Testis (tissue), 3 donors: ENCODE measurements around the gene LGALS3BP. TPM values are rescaled to one million over a fixed set of nuclear protein-coding genes. Genes with fewer than 3 reads are reported as not detected.

Source experiments
- DNase-seq: peaks from one replicate; pipeline ENCODE4 v3.0.0-alpha.2; 2019
- H3K27ac ChIP-seq, 2 donors: fragments of 200-600 bp; sonication (generic); one replicate each; pipeline ENCODE4 v1.5.1; 2019
- H3K27me3 ChIP-seq: fragments of 200-600 bp; sonication (generic); one replicate; pipeline ENCODE4 v1.5.1; 2019
- H3K36me3 ChIP-seq: fragments of 200-600 bp; sonication (generic); one replicate; pipeline ENCODE4 v1.5.1; 2017; ENCODE audit warnings: low read depth; ENCODE audit errors: missing control alignments
- H3K4me1 ChIP-seq: fragments of 200-600 bp; sonication (generic); one replicate; pipeline ENCODE4 v1.5.1; 2019
- H3K4me3 ChIP-seq, 2 donors: fragments of 200-600 bp; sonication (generic); one replicate each; pipeline ENCODE4 v1.5.1; 2017 to 2019
- H3K9me3 ChIP-seq: fragments of 200-600 bp; sonication (generic); one replicate; pipeline ENCODE4 v1.5.1; 2017
- POLR2A ChIP-seq: fragments of 450-650 bp; IDR thresholded peaks from one replicate; pipeline ENCODE4 v1.6.1; 2017; ENCODE audit warnings: antibody characterized with exemption, mild to moderate bottlenecking, moderate library complexity
- WGBS, 2 donors: methylation state at CpG; one replicate each; pipeline ENCODE4 v1.1.5; 2018; 5-methylcytosine and 5-hydroxymethylcytosine counted together
- intact Hi-C: fragments of 100-400 bp; cut with DNase I; formaldehyde crosslinking; loops from one replicate; pipeline ENCODE4 v1.15.1; 2023; ENCODE audit warnings: low total_unique reads
- polyA plus RNA-seq: library from polyadenylated mRNA; stranded (reverse); fragments of 350-450 nt; fragmentation: Illumina TruSeq; extraction: RNeasy Lipid Tissue Mini Kit (QIAGEN cat#74804); gene quantifications from one replicate; pipeline ENCODE4 v1.2.3, GENCODE V29; 2014; ENCODE audit warnings: low read depth, low replicate concordance; ENCODE audit not compliant: insufficient read depth
- total RNA-seq, 2 donors: library from RNA; depleted of rRNA; stranded (reverse); fragments of >200 nt; gene quantifications; one replicate each; pipeline ENCODE4 v1.2.3, GENCODE V29; 2016
- TF ChIP-seq, protein P1 (sequence below), 3 experiments: fragments of 450-650 bp in 2 of 3; fragments of 200-600 bp in 1 of 3; sonication (generic) in 1 of 3; IDR thresholded peaks; one replicate each; pipeline ENCODE4 v1.5.1; 2016 to 2019; ENCODE audit warnings: antibody characterized with exemption in 3 of 3, mild to moderate bottlenecking in 2 of 3, moderate library complexity in 1 of 3

LGALS3BP gene
- total and polyA plus RNA-seq, 3 donors from 2014 or later = 328 to 845 (median 498) TPM

DNA sequence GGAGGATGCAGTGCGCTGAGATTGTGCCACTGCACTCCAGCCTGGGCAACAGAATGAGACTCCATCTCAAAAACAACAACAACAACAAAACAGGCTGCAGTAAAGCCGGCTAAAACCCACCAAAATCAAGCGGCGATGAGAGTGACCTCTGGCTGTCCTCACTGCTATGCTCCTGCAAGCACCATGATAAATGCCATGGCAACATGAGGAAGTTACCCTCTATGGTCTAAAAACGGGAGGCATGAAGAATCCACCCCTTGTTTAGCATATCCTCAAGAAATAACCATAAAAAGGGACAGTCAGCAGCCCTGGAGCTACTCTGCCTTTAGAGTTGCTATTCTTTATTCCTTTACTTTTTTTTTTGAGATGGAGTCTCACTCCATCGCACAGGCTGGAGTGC is 8.4 kb upstream of the LGALS3BP start:
- H3K36me3 ChIP-seq = no peaks in the 10 kb centered on the region
- H3K9me3 ChIP-seq = no peaks in the 10 kb centered on the region
- no peaks in the 10 kb centered on the region for H3K27me3 ChIP-seq
- no peak for DNase-seq
- intact Hi-C loops = no loop called here
- no peak for TF ChIP-seq POLR2A
- H3K27ac ChIP-seq = no peak overlapping the region
- H3K4me3 ChIP-seq = no peak overlapping the region
- peaks cover 21% of the 10 kb centered on the region for H3K4me1 ChIP-seq
- 48 to 59% methylated on average over 6 of the region's 6 CpGs for WGBS, 2 donors

DNA sequence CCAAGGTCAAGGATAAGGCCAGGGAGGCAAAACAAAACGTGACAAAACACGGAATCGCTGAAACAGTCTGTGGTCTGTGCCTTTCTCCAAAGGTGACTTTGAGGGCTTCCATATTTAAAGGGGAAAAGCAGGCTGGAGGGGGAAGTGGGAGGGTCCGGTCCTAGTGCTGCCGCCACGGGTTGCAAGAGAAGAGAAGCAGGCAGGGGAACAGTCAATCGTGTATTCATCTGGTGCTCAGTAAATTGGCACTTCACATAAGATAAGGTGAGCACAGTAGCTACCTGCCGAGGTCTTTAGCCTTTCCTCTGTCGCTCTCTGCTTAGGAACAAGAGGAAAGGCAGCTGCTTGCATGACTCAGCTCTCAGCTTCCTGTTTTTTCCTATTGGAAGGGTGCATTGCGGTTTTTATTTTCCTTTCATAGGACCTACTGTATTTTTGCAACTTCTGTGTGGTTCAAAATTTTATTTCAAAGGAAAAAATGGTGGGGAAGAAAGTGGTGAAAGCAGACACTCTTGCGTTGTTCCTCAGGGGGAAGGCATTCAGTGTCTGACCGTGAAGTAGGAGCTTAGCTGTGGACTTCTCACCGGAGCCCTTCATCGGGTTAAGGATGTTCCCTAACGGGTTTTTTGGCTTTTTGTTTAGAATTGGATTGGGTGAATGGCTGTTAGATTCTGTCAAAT is 7.1 kb upstream of the LGALS3BP start:
- TF ChIP-seq POLR2A = no peak
- TF ChIP-seq, protein P1, sequence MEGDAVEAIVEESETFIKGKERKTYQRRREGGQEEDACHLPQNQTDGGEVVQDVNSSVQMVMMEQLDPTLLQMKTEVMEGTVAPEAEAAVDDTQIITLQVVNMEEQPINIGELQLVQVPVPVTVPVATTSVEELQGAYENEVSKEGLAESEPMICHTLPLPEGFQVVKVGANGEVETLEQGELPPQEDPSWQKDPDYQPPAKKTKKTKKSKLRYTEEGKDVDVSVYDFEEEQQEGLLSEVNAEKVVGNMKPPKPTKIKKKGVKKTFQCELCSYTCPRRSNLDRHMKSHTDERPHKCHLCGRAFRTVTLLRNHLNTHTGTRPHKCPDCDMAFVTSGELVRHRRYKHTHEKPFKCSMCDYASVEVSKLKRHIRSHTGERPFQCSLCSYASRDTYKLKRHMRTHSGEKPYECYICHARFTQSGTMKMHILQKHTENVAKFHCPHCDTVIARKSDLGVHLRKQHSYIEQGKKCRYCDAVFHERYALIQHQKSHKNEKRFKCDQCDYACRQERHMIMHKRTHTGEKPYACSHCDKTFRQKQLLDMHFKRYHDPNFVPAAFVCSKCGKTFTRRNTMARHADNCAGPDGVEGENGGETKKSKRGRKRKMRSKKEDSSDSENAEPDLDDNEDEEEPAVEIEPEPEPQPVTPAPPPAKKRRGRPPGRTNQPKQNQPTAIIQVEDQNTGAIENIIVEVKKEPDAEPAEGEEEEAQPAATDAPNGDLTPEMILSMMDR (IDR thresholded peaks at IDR 0.05) = no peak
- intact Hi-C loops = no loop called here
- no peaks in the 10 kb centered on the region for H3K27me3 ChIP-seq
- 21 to 22% methylated on average over 15 of the region's 15 CpGs for WGBS, 2 donors
- peak overlapping the region in 1 of 2 donors; percentile 18 for H3K4me3 ChIP-seq
- H3K27ac ChIP-seq = peak overlapping the region in 1 of 2 donors; percentile 80
- H3K36me3 ChIP-seq = no peaks in the 10 kb centered on the region
- no peaks in the 10 kb centered on the region for H3K9me3 ChIP-seq
- peak; percentile 46 for DNase-seq
- H3K4me1 ChIP-seq = peaks cover 9% of the 10 kb centered on the region

DNA sequence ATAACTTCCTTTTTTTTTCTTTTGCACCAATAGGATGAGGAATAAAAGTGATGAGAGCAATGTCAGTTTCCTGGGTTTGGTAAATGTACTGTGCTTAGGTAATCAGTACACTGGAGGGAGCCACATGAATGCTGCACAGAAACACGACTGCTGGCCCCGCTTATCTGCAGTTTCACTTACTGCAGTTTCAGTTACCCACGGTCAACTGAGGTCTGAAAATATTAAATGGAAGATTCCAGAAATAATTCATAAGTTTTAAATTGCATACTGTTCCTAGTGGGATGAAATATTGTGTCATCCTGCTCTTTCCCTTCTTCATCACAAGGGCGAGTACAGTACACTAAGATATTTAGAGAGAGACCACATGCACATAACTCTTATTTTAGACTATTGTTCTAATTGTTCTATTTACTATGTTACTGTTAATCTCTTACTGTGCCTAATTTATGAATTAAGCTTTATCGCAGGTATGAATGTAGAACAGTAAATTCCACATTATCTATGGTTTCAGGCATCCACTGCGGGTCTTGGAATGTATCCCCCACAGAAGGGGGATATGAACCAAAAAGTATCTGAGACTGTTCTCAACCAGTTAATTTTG is 6.4 kb upstream of the LGALS3BP start:
- 21 to 28% methylated on average over 6 of the region's 6 CpGs for WGBS, 2 donors
- no peak for TF ChIP-seq POLR2A
- TF ChIP-seq, protein P1 (IDR thresholded peaks at IDR 0.05) = peak in 2 of 3 experiments; percentile 32 to 45
- no peaks in the 10 kb centered on the region for H3K27me3 ChIP-seq
- peaks cover 8% of the 10 kb centered on the region for H3K4me1 ChIP-seq
- DNase-seq = peak; percentile 73
- H3K36me3 ChIP-seq = no peaks in the 10 kb centered on the region
- peak overlapping the region in 1 of 2 donors; percentile 80 for H3K27ac ChIP-seq
- intact Hi-C loops = no loop called here
- no peak overlapping the region for H3K4me3 ChIP-seq
- H3K9me3 ChIP-seq = no peaks in the 10 kb centered on the region

DNA sequence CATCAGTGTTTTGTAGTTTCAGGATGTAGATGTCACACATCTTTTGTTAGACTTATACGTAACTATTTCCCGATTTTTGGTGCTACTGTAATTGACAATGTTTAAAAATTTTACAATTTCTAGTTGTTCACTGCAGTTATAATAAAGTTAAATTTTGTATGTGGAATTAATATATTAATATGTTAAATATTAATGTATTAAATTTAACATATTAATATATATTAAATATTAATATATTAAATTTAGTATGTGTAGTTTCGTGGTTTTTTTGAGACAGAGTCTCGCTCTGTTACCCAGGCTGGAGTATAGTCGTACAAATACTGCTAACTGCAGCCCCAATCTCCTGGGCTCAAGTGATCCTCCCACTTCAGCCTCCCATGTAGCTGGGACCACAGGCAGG is 5.7 kb upstream of the LGALS3BP start:
- Histone ChIP-seq H3K36me3 (no peaks in the 10 kb centered on the region), H3K4me3 (no peak overlapping the region), H3K4me1 (peaks cover 11% of the 10 kb centered on the region), H3K9me3 (no peaks in the 10 kb centered on the region), H3K27ac (peak overlapping the region in 1 of 2 donors; percentile 80), H3K27me3 (no peaks in the 10 kb centered on the region)
- no peak for TF ChIP-seq POLR2A
- TF ChIP-seq, protein P1 (IDR thresholded peaks at IDR 0.05) = no peak
- WGBS, 2 donors = 86 to 91% methylated on average over 5 of the region's 5 CpGs
- intact Hi-C loops = no loop called here
- no peak for DNase-seq

DNA sequence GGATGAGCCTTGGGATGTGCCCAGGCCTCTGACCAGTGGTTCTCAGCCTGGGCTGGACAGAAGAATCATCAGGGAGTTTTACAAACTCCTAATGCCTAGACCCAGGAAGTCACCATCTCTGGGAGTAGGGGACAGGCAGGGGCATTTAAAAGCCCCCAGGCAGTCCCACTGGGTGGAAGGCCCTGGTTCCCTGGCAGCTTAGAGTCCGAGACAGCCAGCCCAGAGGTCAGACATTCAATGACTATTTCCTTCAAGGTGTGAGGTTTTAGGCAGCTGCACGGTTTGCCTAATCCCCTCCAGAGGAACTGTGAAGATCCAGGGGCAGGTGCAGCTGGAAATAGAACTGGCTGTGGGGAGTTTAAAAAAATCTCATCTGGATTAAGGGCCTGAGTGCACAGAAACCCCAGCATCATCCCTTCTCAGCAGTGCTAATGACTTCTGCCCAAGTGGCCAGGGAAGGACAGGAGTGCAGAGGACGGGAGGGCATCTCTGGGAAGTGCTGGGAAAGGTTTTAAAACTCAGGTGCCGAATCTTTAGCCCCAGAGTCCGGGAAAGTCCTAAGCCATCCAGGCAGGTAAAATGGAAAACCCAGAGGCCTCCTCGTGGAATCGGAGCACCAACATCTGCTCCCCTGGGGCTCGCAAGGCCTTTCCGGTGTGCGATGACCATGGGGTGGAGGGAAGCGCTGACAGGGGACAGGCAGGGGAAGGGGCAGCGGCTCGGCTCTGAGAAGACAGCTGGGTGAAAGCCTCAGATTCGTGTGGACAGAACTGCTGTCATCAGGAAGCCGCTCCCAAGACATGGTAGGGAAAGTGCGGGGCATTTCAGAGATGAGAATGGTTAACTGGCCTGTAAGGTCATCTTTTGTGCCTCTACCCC is 1.5 kb upstream of the LGALS3BP start:
- no peaks in the 10 kb centered on the region for H3K36me3 ChIP-seq
- WGBS, 2 donors = 87 to 89% methylated on average over 13 to 16 of the region's 16 CpGs
- H3K27ac ChIP-seq = no peak overlapping the region
- H3K4me1 ChIP-seq = peaks cover 39% of the 10 kb centered on the region
- TF ChIP-seq POLR2A = no peak
- TF ChIP-seq, protein P1 (IDR thresholded peaks at IDR 0.05) = no peak
- H3K4me3 ChIP-seq = no peak overlapping the region
- intact Hi-C loops = no loop called here
- no peaks in the 10 kb centered on the region for H3K9me3 ChIP-seq
- no peaks in the 10 kb centered on the region for H3K27me3 ChIP-seq
- DNase-seq = no peak
